Measurements from ENCODE around the gene PARVB.
A peak's percentile ranks its signal among the peaks of the same experiment; 100 is the strongest.

The PARVB gene

GRCh38 chr22:44024288-44024921, at the start of gene PARVB:
PARVB (plus strand) TSS chr22:44024302; CDS start chr22:44024340, 38 bp downstream.
- FAIRE-seq (no peak), DNase-seq (ENCODE audit: low spot score) (no peak)

GRCh38 chr22:43975041-43975440, 49.1 kb upstream of the PARVB start:
- no peak for FAIRE-seq
- DNase-seq (ENCODE audit: low spot score), result no peak

GRCh38 chr22:43976861-43977795, 47.0 kb upstream of the PARVB start:
- no peak for DNase-seq (ENCODE audit: low spot score)
- no peak for FAIRE-seq

GRCh38 chr22:43978558-43978957, 45.5 kb upstream of the PARVB start:
- FAIRE-seq, result no peak

GRCh38 chr22:43980579-43980978, 43.5 kb upstream of the PARVB start:
- no peak for FAIRE-seq
- no peak for DNase-seq (ENCODE audit: low spot score)

More at GRCh38 chr22:43978558-43978957, 45.5 kb upstream of the PARVB start:
- no peak for DNase-seq (ENCODE audit: low spot score)

GRCh38 chr22:43980996-43981395, 43.1 kb upstream of the PARVB start:
- no peak for DNase-seq (ENCODE audit: low spot score)
- FAIRE-seq, result no peak

GRCh38 chr22:43983808-43984207, 40.3 kb upstream of the PARVB start:
- no peak for DNase-seq (ENCODE audit: low spot score)

GRCh38 chr22:43985532-43985931, 38.6 kb upstream of the PARVB start:
- DNase-seq (ENCODE audit: low spot score), result no peak
- FAIRE-seq, result no peak

More at GRCh38 chr22:43983808-43984207, 40.3 kb upstream of the PARVB start:
- FAIRE-seq, result no peak

GRCh38 chr22:43988116-43988820, 35.8 kb upstream of the PARVB start:
- no peak for FAIRE-seq
- no peak for DNase-seq (ENCODE audit: low spot score)

GRCh38 chr22:43988960-43989359, 35.1 kb upstream of the PARVB start:
- no peak for FAIRE-seq

GRCh38 chr22:43990044-43990443, 34.1 kb upstream of the PARVB start:
- FAIRE-seq (no peak), DNase-seq (ENCODE audit: low spot score) (no peak)

More at GRCh38 chr22:43988960-43989359, 35.1 kb upstream of the PARVB start:
- no peak for DNase-seq (ENCODE audit: low spot score)

GRCh38 chr22:43991316-43992020, 32.6 kb upstream of the PARVB start:
- FAIRE-seq, result no peak
- DNase-seq (ENCODE audit: low spot score), result no peak

GRCh38 chr22:43992331-43992821, 31.7 kb upstream of the PARVB start:
- DNase-seq (ENCODE audit: low spot score) (no peak), FAIRE-seq (no peak)

GRCh38 chr22:43993072-43993760, 30.9 kb upstream of the PARVB start:
- peak; percentile 14 for DNase-seq (ENCODE audit: low spot score)
- FAIRE-seq, result no peak

GRCh38 chr22:43994006-43994405, 30.1 kb upstream of the PARVB start:
- FAIRE-seq (no peak), DNase-seq (ENCODE audit: low spot score) (no peak)

GRCh38 chr22:43994416-43994815, 29.7 kb upstream of the PARVB start:
- FAIRE-seq, result no peak
- DNase-seq (ENCODE audit: low spot score), result no peak

- no peak for DNase-seq (ENCODE audit: low spot score)
- no peak for FAIRE-seq
Observed at GRCh38 chr22:43995057-43995685, 28.9 kb upstream of the PARVB start.

- DNase-seq (ENCODE audit: low spot score) (no peak), FAIRE-seq (no peak)
Observed at GRCh38 chr22:43995798-43996169, 28.3 kb upstream of the PARVB start.

GRCh38 chr22:43996170-43996980, 27.7 kb upstream of the PARVB start:
- DNase-seq (ENCODE audit: low spot score), result no peak
- no peak for FAIRE-seq

All from RCC 7860 (cell line).